GM19397 (cell line): ENCODE measurements around the gene TUBA4A.
"Not testable (repeated sequence)": the region's sequence is repeated elsewhere in the genome, so short reads cannot be mapped to it uniquely, and the experiment has no call there.

Experiments
- ATAC-seq: cut with Tn5 transposase; IDR thresholded peaks from one replicate; pipeline ENCODE4 v1.9.1; 2021; ENCODE audit warnings: mild to moderate bottlenecking, moderate library complexity; ENCODE audit not compliant: unreplicated experiment

TUBA4A gene

GRCh38 chr2:219287116-219287440 is 33.4 kb upstream of the TUBA4A start:
- ATAC-seq, result not testable (repeated sequence)

GRCh38 chr2:219286436-219287115 is 32.9 kb upstream of the TUBA4A start:
- no peak for ATAC-seq

- no peak for ATAC-seq
Observed at GRCh38 chr2:219285894-219286425, 32.2 kb upstream of the TUBA4A start.

GRCh38 chr2:219285373-219285735 is 31.6 kb upstream of the TUBA4A start:
- no peak for ATAC-seq

GRCh38 chr2:219284501-219285372 is 31.0 kb upstream of the TUBA4A start:
- ATAC-seq, result no peak

- ATAC-seq, result no peak
Observed at GRCh38 chr2:219282943-219283581, 29.3 kb upstream of the TUBA4A start.

GRCh38 chr2:219282375-219282774 is 28.7 kb upstream of the TUBA4A start:
- no peak for ATAC-seq

GRCh38 chr2:219281588-219281987 is 27.9 kb upstream of the TUBA4A start:
- no peak for ATAC-seq

GRCh38 chr2:219280651-219281050 is 26.9 kb upstream of the TUBA4A start:
- ATAC-seq, result no peak

- ATAC-seq, result no peak
Observed at GRCh38 chr2:219279916-219280516, 26.3 kb upstream of the TUBA4A start.

- ATAC-seq, result peak; percentile 89
Observed at GRCh38 chr2:219279151-219279915, 25.6 kb upstream of the TUBA4A start, which contains the start of gene DNAJB2. DNAJB2 (plus strand) TSS chr2:219279366; CDS start chr2:219279834, 468 bp downstream.

- ATAC-seq, result no peak
Observed at GRCh38 chr2:219278655-219279150, 25.0 kb upstream of the TUBA4A start.

GRCh38 chr2:219277703-219278654 is 24.3 kb upstream of the TUBA4A start:
- no peak for ATAC-seq

- no peak for ATAC-seq
Observed at GRCh38 chr2:219274361-219274921, 20.7 kb upstream of the TUBA4A start.

- ATAC-seq, result no peak
Observed at GRCh38 chr2:219273937-219274336, 20.2 kb upstream of the TUBA4A start.

- ATAC-seq, result no peak
Observed at GRCh38 chr2:219272995-219273394, 19.3 kb upstream of the TUBA4A start.

- ATAC-seq, result no peak
Observed at GRCh38 chr2:219272356-219272755, 18.6 kb upstream of the TUBA4A start.

GRCh38 chr2:219271021-219271420 is 17.3 kb upstream of the TUBA4A start:
- no peak for ATAC-seq

GRCh38 chr2:219270055-219270372 is 16.3 kb upstream of the TUBA4A start:
- no peak for ATAC-seq
